Endothelial cell of umbilical vein (primary cell): ENCODE results near the gene TMEM94. TPM values are rescaled to one million over a fixed set of nuclear protein-coding genes. Genes with fewer than 3 reads are reported as not detected.
"Not testable (repeated sequence)": the region's sequence is repeated elsewhere in the genome, so short reads cannot be mapped to it uniquely, and the experiment has no call there.

Source experiments
- BruUV-seq: library from RNA; stranded (reverse); fragments of 400-500 nt; replicated peaks from 2 replicates; lab custom pipeline; 2021; lab: Mats Ljungman, UMichigan
- CTCF ChIA-PET: fragments of 300-600, 350-600 bp; sonication (Branson Sonifier 250); formaldehyde crosslinking; loops from one replicate; lab custom pipeline; 2021; ENCODE audit warnings: antibody characterized with exemption, inconsistent platforms; lab: Charles Lee
- POLR2A ChIA-PET: fragments of 300-600, 350-600 bp; sonication (Branson Sonifier 250); formaldehyde crosslinking; loops from one replicate; lab custom pipeline; 2021; ENCODE audit warnings: antibody characterized with exemption, inconsistent platforms; lab: Charles Lee
- DNase-seq: peaks from one replicate; pipeline ENCODE4 v3.0.0-alpha.2; 2011; ENCODE audit warnings: low read depth, low spot score
- FAIRE-seq: peaks from 2 replicates; lab custom pipeline; 2011; peaks lifted over from hg19 to GRCh38; lab: Jason Lieb, UNC
- H2AFZ ChIP-seq: 2 replicates; pipeline ENCODE4 v1.6.0; 2012; ENCODE audit warnings: low read depth, low read length, control low read depth, inconsistent platforms
- H3K27ac ChIP-seq: 2 replicates; pipeline ENCODE4 v1.5.1; 2011; ENCODE audit warnings: low read depth, mild to moderate bottlenecking, control low read depth, low read length, moderate library complexity; ENCODE audit not compliant: insufficient read depth
- H3K27me3 ChIP-seq, 2 experiments: 2 replicates each; pipeline versions ENCODE4 v1.6.0 to v1.6.1; 2011; ENCODE audit warnings: low read length in 2 of 2, mixed read lengths in 1 of 2; ENCODE audit not compliant: control insufficient read depth in 2 of 2, insufficient read depth in 2 of 2
- H3K36me3 ChIP-seq, 2 experiments: 2 replicates in 1 of 2; 3 replicates in 1 of 2; pipeline ENCODE4 v1.5.1; 2011; ENCODE audit warnings: low read length in 2 of 2, mild to moderate bottlenecking in 1 of 2, moderate library complexity in 1 of 2; ENCODE audit not compliant: control insufficient read depth in 2 of 2, insufficient read depth in 2 of 2; ENCODE audit errors: extremely low read depth in 1 of 2
- H3K4me1 ChIP-seq: 3 replicates; pipeline ENCODE4 v1.5.1; 2011; ENCODE audit warnings: mild to moderate bottlenecking, low read length; ENCODE audit not compliant: control insufficient read depth, insufficient read depth; ENCODE audit errors: extremely low read depth
- H3K4me2 ChIP-seq: 2 replicates; pipeline ENCODE4 v1.6.1; 2011; ENCODE audit warnings: low read length, control low read depth, mixed read lengths; ENCODE audit not compliant: insufficient read depth
- H3K4me3 ChIP-seq, 3 experiments: fragments of 200-600 bp in 1 of 3; sonication (generic), shearing (Covaris generic) in 1 of 3; replicated peaks in 1 of 3; 2 replicates each; pipeline ENCODE4 v1.5.1; 2011 to 2016; ENCODE audit warnings: control low read depth in 3 of 3, low read length in 3 of 3, mild to moderate bottlenecking in 2 of 3, inconsistent platforms in 1 of 3, low read depth in 1 of 3, moderate library complexity in 1 of 3; ENCODE audit not compliant: insufficient read depth in 1 of 3
- H3K79me2 ChIP-seq: 2 replicates; pipeline ENCODE4 v1.6.0; 2012; ENCODE audit warnings: low read length, inconsistent platforms; ENCODE audit not compliant: control insufficient read depth, insufficient read depth
- H3K9ac ChIP-seq: replicated peaks from 2 replicates; pipeline ENCODE3; 2011; ENCODE audit warnings: low read length, control low read depth; ENCODE audit not compliant: insufficient read depth; ENCODE audit errors: extremely low read depth
- H3K9me1 ChIP-seq: replicated peaks from 3 replicates; pipeline ENCODE4 v1.6.0; 2011; ENCODE audit warnings: mild to moderate bottlenecking, low read length; ENCODE audit not compliant: control insufficient read depth, insufficient read depth; ENCODE audit errors: extremely low read depth
- H3K9me3 ChIP-seq: replicated peaks from 2 replicates; pipeline ENCODE4 v1.5.1; 2012; ENCODE audit warnings: low read length, inconsistent platforms; ENCODE audit not compliant: control insufficient read depth, insufficient read depth
- H4K20me1 ChIP-seq: replicated peaks from 2 replicates; pipeline ENCODE3; 2011; ENCODE audit warnings: mild to moderate bottlenecking, low read length; ENCODE audit not compliant: control insufficient read depth, insufficient read depth; ENCODE audit errors: extremely low read depth
- CTCF ChIP-seq, 2 donors: IDR thresholded peaks; 1 replicate in 1 of 2; 2 replicates in 1 of 2; pipeline ENCODE4 v1.5.1; 2011; ENCODE audit warnings: low read length in 2 of 2, mild to moderate bottlenecking in 2 of 2, moderate library complexity in 2 of 2, control low read depth in 1 of 2, inconsistent platforms in 1 of 2, low read depth in 1 of 2; ENCODE audit not compliant: insufficient read depth in 1 of 2; ENCODE audit errors: extremely low read depth in 1 of 2
- EZH2 ChIP-seq: IDR thresholded peaks from 2 replicates; pipeline ENCODE4 v1.6.1; 2012; ENCODE audit warnings: borderline replicate concordance, low read depth, mild to moderate bottlenecking, moderate library complexity, low read length, inconsistent platforms; ENCODE audit not compliant: severe bottlenecking
- FOS ChIP-seq: IDR thresholded peaks from 2 replicates; pipeline ENCODE4 v1.6.1; 2011; ENCODE audit warnings: mild to moderate bottlenecking, low read length, moderate library complexity, borderline replicate concordance; ENCODE audit not compliant: insufficient read depth
- GATA2 ChIP-seq: IDR thresholded peaks from 2 replicates; pipeline ENCODE4 v1.7.0; 2011; ENCODE audit warnings: low read depth, mild to moderate bottlenecking, moderate library complexity, mixed read lengths, low read length; ENCODE audit not compliant: insufficient read length, insufficient read depth
- JUN ChIP-seq: IDR thresholded peaks from 2 replicates; pipeline ENCODE4 v1.6.1; 2011; ENCODE audit warnings: borderline replicate concordance, low read depth; ENCODE audit not compliant: insufficient read length, insufficient read depth
- MAX ChIP-seq: IDR thresholded peaks from 2 replicates; pipeline ENCODE4 v1.6.1; 2011; ENCODE audit not compliant: insufficient read depth, insufficient read length
- MYC ChIP-seq: IDR thresholded peaks from one replicate; pipeline ENCODE4 v1.6.1; 2011; ENCODE audit warnings: mild to moderate bottlenecking, low read depth, low read length
- POLR2A ChIP-seq: IDR thresholded peaks from 2 replicates; pipeline ENCODE4 v1.6.1; 2012; ENCODE audit warnings: low read depth, mild to moderate bottlenecking, control low read depth, low read length
- POLR2AphosphoS5 ChIP-seq: IDR thresholded peaks from 2 replicates; pipeline ENCODE4 v1.6.1; 2012; ENCODE audit warnings: low read depth, mild to moderate bottlenecking, control low read depth, low read length, moderate library complexity; ENCODE audit not compliant: insufficient read depth
- dilution Hi-C: fragments of 300-500 bp; cut with MboI; formaldehyde crosslinking; loops from one replicate; pipeline ENCODE4 v1.15.0; 2019; ENCODE audit warnings: low sequenced_read_pairs; ENCODE audit not compliant: extremely low pct_ligation_motif_present
- intact Hi-C: fragments of 100-400 bp; cut with micrococcal nuclease; formaldehyde crosslinking; loops from one replicate; pipeline ENCODE4 v1.10.0; 2022
- polyA plus RNA-seq, 4 experiments: library from polyadenylated mRNA; depleted of rRNA in 3 of 4; stranded (reverse) in 3 of 4; unstranded in 1 of 4; fragments of >200 nt; gene quantifications; 2 replicates each; pipeline versions ENCODE4 v1.2.1 to v1.2.3, GENCODE V29; 2011 to 2012; ENCODE audit warnings: missing spikeins in 1 of 4
- total RNA-seq: library from RNA; stranded (reverse); gene quantifications from 2 replicates; pipeline ENCODE4 v1.2.3, GENCODE V29; 2021

TMEM94 gene
- total and polyA plus RNA-seq, 2 donors (not counting 3 experiments of a cell fraction or from before 2014, with no cell fraction given), result 69.2 to 75.9 TPM

GRCh38 chr17:75433218-75433783 is 23.1 kb upstream of the TMEM94 start:
- no peak overlapping the region for H2AFZ ChIP-seq
- no peak overlapping the region for H3K27ac ChIP-seq
- no peaks in the 10 kb centered on the region for H3K4me1 ChIP-seq
- no peaks in the 10 kb centered on the region for H3K9me3 ChIP-seq
- no peaks in the 10 kb centered on the region for H3K9me1 ChIP-seq
- BruUV-seq, result no TSS peak
- intact Hi-C loops, result no loop called here
- no peaks in the 10 kb centered on the region for H3K36me3 ChIP-seq
- TF ChIP-seq MAX, result no peak
- no peak for TF ChIP-seq FOS
- TF ChIP-seq JUN, result no peak
- no peak for TF ChIP-seq MYC
- no peak for TF ChIP-seq POLR2A
- no peak for TF ChIP-seq POLR2AphosphoS5
- TF ChIP-seq GATA2, result no peak
- no peak for TF ChIP-seq EZH2
- TF ChIP-seq CTCF (IDR thresholded peaks at IDR 0.05; ENCODE audit: extremely low read depth in 1 of 2, insufficient read depth in 1 of 2, low read depth in 1 of 2, low read length in 2 of 2), result no peak
- no peak overlapping the region for H3K9ac ChIP-seq
- no peak overlapping the region for H3K4me2 ChIP-seq
- H3K4me3 ChIP-seq, result no peak overlapping the region
- H3K27me3 ChIP-seq, result peaks cover 5 to 6% of the 10 kb centered on the region in 2 experiments
- ChIA-PET CTCF (interaction anchor here (1.1 kb wide), 1 partner anchor 13 kb away, joined by 5 read pairs; no protein-coding TSS in a partner anchor), POLR2A (no interaction called here)
- no peaks in the 10 kb centered on the region for H4K20me1 ChIP-seq
- dilution Hi-C loops, result no loop called here
- FAIRE-seq, result no peak
- DNase-seq, result no peak
- no peaks in the 10 kb centered on the region for H3K79me2 ChIP-seq

GRCh38 chr17:75434433-75434832 is 22.0 kb upstream of the TMEM94 start:
- BruUV-seq, intact Hi-C loops, H3K27me3 ChIP-seq, H3K36me3 ChIP-seq, dilution Hi-C loops, H3K4me1 ChIP-seq, H3K9me1 ChIP-seq, H2AFZ ChIP-seq, H3K4me3 ChIP-seq, DNase-seq, H3K79me2 ChIP-seq, FAIRE-seq, H3K4me2 ChIP-seq, H3K27ac ChIP-seq, H3K9ac ChIP-seq, H3K9me3 ChIP-seq, POLR2A ChIA-PET, H4K20me1 ChIP-seq: not testable (repeated sequence)
- CTCF ChIA-PET, result interaction anchor here (1.3 kb wide), 1 partner anchor 22 kb away, joined by 4 read pairs; the partner anchor contains the start of gene TMEM94

GRCh38 chr17:75437404-75437803 is 19.0 kb upstream of the TMEM94 start:
- dilution Hi-C loops, H3K79me2 ChIP-seq, intact Hi-C loops, H3K9me1 ChIP-seq, POLR2A ChIA-PET, H3K4me3 ChIP-seq, H3K36me3 ChIP-seq, BruUV-seq, DNase-seq, H3K9me3 ChIP-seq, H3K27me3 ChIP-seq, H3K4me2 ChIP-seq, H3K9ac ChIP-seq, H3K4me1 ChIP-seq, H3K27ac ChIP-seq, H2AFZ ChIP-seq, H4K20me1 ChIP-seq, FAIRE-seq: not testable (repeated sequence)
- CTCF ChIA-PET, result interaction anchor here (2.4 kb wide), 1 partner anchor 49 kb away, joined by 5 read pairs; no protein-coding TSS in a partner anchor
